Fibroblast of lung (primary cell): ENCODE data around the gene GARNL3. TPM values are rescaled to one million over a fixed set of nuclear protein-coding genes. Genes with fewer than 3 reads are reported as not detected.
A peak's percentile ranks its signal among the peaks of the same experiment; 100 is the strongest.

Experiments
- DNase-seq, 2 donors: peaks; one replicate each; pipeline versions ENCODE4 v3.0.0 to v3.0.0-alpha.2; 2010; ENCODE audit warnings: low read depth in 2 of 2
- H2AFZ ChIP-seq: 2 replicates; pipeline ENCODE4 v1.5.1; 2012; ENCODE audit warnings: low read length, control low read depth, inconsistent platforms
- H3K27ac ChIP-seq: 2 replicates; pipeline ENCODE4 v1.5.1; 2011; ENCODE audit warnings: low read length, control low read depth; ENCODE audit not compliant: insufficient read depth
- H3K27me3 ChIP-seq: 2 replicates; pipeline ENCODE4 v1.5.1; 2011; ENCODE audit warnings: mild to moderate bottlenecking, low read length; ENCODE audit not compliant: control insufficient read depth, insufficient read depth
- H3K36me3 ChIP-seq: 2 replicates; pipeline ENCODE4 v1.5.1; 2011; ENCODE audit warnings: low read length; ENCODE audit not compliant: control insufficient read depth, insufficient read depth
- H3K4me1 ChIP-seq: 2 replicates; pipeline ENCODE4 v1.5.1; 2011; ENCODE audit warnings: low read length; ENCODE audit not compliant: control insufficient read depth, insufficient read depth; ENCODE audit errors: extremely low read depth
- H3K4me2 ChIP-seq: 2 replicates; pipeline ENCODE4 v1.5.1; 2011; ENCODE audit warnings: low read length, control low read depth; ENCODE audit not compliant: insufficient read depth; ENCODE audit errors: extremely low read depth
- H3K4me3 ChIP-seq, 4 experiments: fragments of 200-600 bp in 1 of 4; sonication (generic) in 1 of 4; replicated peaks in 1 of 4; 2 replicates each; pipeline ENCODE4 v1.5.1; 2011 to 2016; ENCODE audit warnings: low read length in 4 of 4, low read depth in 3 of 4, mild to moderate bottlenecking in 3 of 4, control low read depth in 2 of 4, inconsistent platforms in 1 of 4, mixed read lengths in 1 of 4; ENCODE audit not compliant: insufficient read depth in 1 of 4; ENCODE audit errors: control extremely low read depth in 1 of 4
- H3K79me2 ChIP-seq: 2 replicates; pipeline ENCODE4 v1.5.1; 2012; ENCODE audit warnings: mild to moderate bottlenecking, low read length, inconsistent platforms; ENCODE audit not compliant: control insufficient read depth, insufficient read depth
- H3K9ac ChIP-seq: 2 replicates; pipeline ENCODE4 v1.5.1; 2011; ENCODE audit warnings: mild to moderate bottlenecking, low read length, control low read depth; ENCODE audit not compliant: insufficient read depth
- H3K9me3 ChIP-seq: 2 replicates; pipeline ENCODE4 v1.5.1; 2012; ENCODE audit warnings: low read depth, low read length; ENCODE audit not compliant: control insufficient read depth, insufficient read depth
- H4K20me1 ChIP-seq: 2 replicates; pipeline ENCODE4 v1.5.1; 2011; ENCODE audit warnings: low read length; ENCODE audit not compliant: control insufficient read depth, insufficient read depth; ENCODE audit errors: extremely low read depth
- EZH2 ChIP-seq: IDR thresholded peaks from 2 replicates; pipeline ENCODE4 v1.5.1; 2012; ENCODE audit warnings: low read length, control low read depth, mild to moderate bottlenecking; ENCODE audit errors: missing control alignments
- polyA plus RNA-seq, 2 donors: library from polyadenylated mRNA; depleted of rRNA in 1 of 2; stranded (reverse) in 1 of 2; unstranded in 1 of 2; fragments of >200 nt; gene quantifications; 2 replicates each; pipeline ENCODE4 v1.2.1, GENCODE V29; 2011 to 2012; ENCODE audit warnings: missing spikeins in 1 of 2
- total RNA-seq: library from RNA; depleted of rRNA; stranded (reverse); fragments of >200 nt; gene quantifications from 2 replicates; pipeline ENCODE4 v1.2.1, GENCODE V29; 2014
- TF ChIP-seq, protein P1 (sequence below), 2 donors: IDR thresholded peaks in 1 of 2; conservative IDR thresholded peaks in 1 of 2; 1 replicate in 1 of 2; 2 replicates in 1 of 2; pipeline ENCODE4 v1.5.1; 2011 to 2012; ENCODE audit warnings: low read length in 2 of 2, control low read depth in 1 of 2, inconsistent platforms in 1 of 2, low read depth in 1 of 2, mild to moderate bottlenecking in 1 of 2

Gene GARNL3
- total and polyA plus RNA-seq, 2 donors (not counting 1 experiment from before 2014, with no cell fraction given), result 1.5 to 6.4 TPM

DNA sequence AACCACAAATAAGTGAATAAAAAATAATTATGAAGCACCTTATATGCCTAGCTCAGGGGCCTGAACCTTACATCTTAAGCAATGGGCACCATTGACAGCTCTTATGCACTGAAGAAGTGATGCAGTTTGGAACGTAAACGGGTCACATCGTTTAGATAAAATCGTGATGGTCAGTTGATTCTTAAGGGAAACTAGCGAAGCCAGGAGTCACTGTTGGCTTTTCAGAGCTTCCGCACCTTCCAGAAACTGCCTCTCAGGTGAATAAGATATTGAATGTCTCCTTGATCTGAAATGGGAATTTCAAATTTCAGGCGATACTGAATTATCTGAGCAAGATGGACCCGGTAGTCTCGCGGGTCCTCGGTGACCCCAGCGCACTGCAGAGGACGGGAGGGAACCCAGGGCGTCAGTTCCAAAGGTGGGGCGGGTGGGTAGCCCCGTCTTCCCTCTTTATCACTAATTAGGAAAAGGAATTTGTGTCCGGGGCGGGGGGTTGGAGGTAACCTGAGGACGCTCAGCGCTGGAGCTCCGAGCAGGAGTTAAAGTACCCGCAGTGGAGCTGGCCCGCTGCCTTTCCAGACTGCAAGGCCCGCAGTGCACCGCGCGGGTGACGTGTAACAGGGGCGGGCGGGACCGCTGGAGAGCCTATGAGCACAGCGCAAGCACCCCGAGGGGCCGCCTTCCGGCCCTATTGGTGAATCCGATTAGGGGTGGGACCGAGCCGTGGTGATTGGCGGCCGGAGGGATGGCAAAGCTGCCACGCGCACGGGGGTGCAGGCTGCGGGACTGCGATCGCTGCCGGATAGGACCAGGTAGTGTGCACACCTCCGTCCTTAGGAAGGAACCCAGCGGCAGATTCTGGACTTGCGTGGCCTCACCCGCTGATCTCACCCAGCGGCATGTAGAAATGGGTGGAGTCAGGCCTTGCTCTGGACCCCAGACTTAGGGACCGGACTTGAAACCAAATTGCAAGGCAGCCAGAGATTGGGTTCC lies 19.7 kb upstream of the GARNL3 start:
- no peaks in the 10 kb centered on the region for H4K20me1 ChIP-seq
- peak overlapping the region; percentile 7 for H3K27ac ChIP-seq
- peak; percentile 93 to 95 for DNase-seq
- no peaks in the 10 kb centered on the region for H3K79me2 ChIP-seq
- peak overlapping the region; percentile 89 for H3K4me2 ChIP-seq
- peak overlapping the region; percentile 56 for H3K9ac ChIP-seq
- no peaks in the 10 kb centered on the region for H3K9me3 ChIP-seq
- no peaks in the 10 kb centered on the region for H3K36me3 ChIP-seq
- peak overlapping the region; percentile 94 for H2AFZ ChIP-seq
- H3K4me3 ChIP-seq, result peak overlapping the region; percentile 43 to 84 (median 66)
- H3K27me3 ChIP-seq, result no peaks in the 10 kb centered on the region
- TF ChIP-seq EZH2, result no peak
- TF ChIP-seq, protein P1, sequence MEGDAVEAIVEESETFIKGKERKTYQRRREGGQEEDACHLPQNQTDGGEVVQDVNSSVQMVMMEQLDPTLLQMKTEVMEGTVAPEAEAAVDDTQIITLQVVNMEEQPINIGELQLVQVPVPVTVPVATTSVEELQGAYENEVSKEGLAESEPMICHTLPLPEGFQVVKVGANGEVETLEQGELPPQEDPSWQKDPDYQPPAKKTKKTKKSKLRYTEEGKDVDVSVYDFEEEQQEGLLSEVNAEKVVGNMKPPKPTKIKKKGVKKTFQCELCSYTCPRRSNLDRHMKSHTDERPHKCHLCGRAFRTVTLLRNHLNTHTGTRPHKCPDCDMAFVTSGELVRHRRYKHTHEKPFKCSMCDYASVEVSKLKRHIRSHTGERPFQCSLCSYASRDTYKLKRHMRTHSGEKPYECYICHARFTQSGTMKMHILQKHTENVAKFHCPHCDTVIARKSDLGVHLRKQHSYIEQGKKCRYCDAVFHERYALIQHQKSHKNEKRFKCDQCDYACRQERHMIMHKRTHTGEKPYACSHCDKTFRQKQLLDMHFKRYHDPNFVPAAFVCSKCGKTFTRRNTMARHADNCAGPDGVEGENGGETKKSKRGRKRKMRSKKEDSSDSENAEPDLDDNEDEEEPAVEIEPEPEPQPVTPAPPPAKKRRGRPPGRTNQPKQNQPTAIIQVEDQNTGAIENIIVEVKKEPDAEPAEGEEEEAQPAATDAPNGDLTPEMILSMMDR (conservative IDR thresholded peaks at IDR 0.05 in 1 of 2, IDR thresholded peaks at IDR 0.05 in 1 of 2; ENCODE audit: low read depth in 1 of 2, low read length in 2 of 2), result no peak
- no peaks in the 10 kb centered on the region for H3K4me1 ChIP-seq

DNA sequence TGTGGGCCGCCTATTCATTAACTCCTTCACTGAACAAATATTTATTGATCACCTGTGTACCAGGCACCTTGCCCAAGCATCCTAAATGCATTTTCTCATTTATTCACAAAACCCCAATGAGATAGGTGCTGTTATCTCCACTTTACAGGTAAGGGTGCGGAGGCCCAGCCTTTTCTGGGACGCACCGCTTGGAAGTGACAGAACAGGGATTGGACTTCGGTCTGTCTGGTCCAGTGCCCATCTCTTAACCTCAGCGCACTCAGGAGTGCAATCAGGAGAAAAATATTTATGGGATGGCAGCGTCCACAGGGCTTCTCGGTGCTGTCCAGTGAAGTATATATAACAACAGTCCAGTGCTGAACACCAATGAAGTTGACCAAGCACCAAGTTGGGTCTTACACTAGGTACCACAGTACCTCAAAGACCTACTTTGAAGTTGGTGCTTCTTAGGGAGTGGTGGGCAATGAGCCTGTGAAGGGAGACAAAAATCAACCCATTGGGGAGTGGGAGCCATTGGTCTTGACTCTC lies 18.9 kb upstream of the GARNL3 start:
- no peaks in the 10 kb centered on the region for H3K27me3 ChIP-seq
- H3K36me3 ChIP-seq, result no peaks in the 10 kb centered on the region
- no peaks in the 10 kb centered on the region for H4K20me1 ChIP-seq
- peak overlapping the region; percentile 51 for H3K9ac ChIP-seq
- H3K4me3 ChIP-seq, result peak overlapping the region; percentile 43 to 84 (median 66)
- H3K9me3 ChIP-seq, result no peaks in the 10 kb centered on the region
- peak overlapping the region; percentile 94 for H2AFZ ChIP-seq
- DNase-seq, result no peak
- TF ChIP-seq, protein P1 (conservative IDR thresholded peaks at IDR 0.05 in 1 of 2, IDR thresholded peaks at IDR 0.05 in 1 of 2; ENCODE audit: low read depth in 1 of 2, low read length in 2 of 2), result no peak
- TF ChIP-seq EZH2, result no peak
- H3K4me2 ChIP-seq, result peak overlapping the region; percentile 89
- H3K4me1 ChIP-seq, result no peaks in the 10 kb centered on the region
- no peak overlapping the region for H3K27ac ChIP-seq
- no peaks in the 10 kb centered on the region for H3K79me2 ChIP-seq

DNA sequence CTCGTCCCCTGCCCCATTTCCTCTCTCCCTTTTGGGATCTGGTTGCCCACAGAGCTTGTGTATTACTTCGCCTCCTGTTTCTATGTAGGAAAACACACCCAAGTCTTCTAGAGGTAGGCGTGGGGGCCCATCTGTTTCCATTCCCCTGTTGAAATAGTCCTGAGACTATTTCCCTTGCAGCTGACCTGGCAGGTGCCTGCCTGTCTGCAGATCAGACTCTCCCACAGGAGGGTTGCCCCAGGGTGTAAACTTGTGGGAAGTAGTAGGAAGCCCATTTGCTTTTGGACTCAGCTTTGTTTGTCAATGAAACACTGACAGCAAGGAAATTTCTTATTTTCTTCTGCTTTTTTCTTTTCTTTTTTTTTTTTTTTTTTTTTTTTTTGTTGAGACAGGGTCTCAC lies 16.3 kb upstream of the GARNL3 start:
- H3K79me2 ChIP-seq, result no peaks in the 10 kb centered on the region

More for the DNA sequence above, 16.3 kb upstream of the GARNL3 start:
- Histone ChIP-seq H3K4me3 (no peak overlapping the region), H3K27me3 (no peaks in the 10 kb centered on the region), H4K20me1 (no peaks in the 10 kb centered on the region), H3K4me1 (no peaks in the 10 kb centered on the region), H3K4me2 (no peak overlapping the region), H3K9ac (no peak overlapping the region), H2AFZ (no peak overlapping the region), H3K36me3 (no peaks in the 10 kb centered on the region), H3K27ac (no peak overlapping the region), H3K9me3 (no peaks in the 10 kb centered on the region)
- TF ChIP-seq, protein P1 (conservative IDR thresholded peaks at IDR 0.05 in 1 of 2, IDR thresholded peaks at IDR 0.05 in 1 of 2; ENCODE audit: low read depth in 1 of 2, low read length in 2 of 2), result no peak
- TF ChIP-seq EZH2, result no peak
- DNase-seq, result no peak
